Astrocyte (in vitro differentiated cells and primary cell): Measurements from ENCODE around the gene SMIM41. TPM values are rescaled to one million over a fixed set of nuclear protein-coding genes. Genes with fewer than 3 reads are reported as not detected.
A peak's percentile ranks its signal among the peaks of the same experiment; 100 is the strongest.

Experiments
- DNase-seq: peaks from one replicate; pipeline ENCODE4 v3.0.0-alpha.2; 2010; ENCODE audit warnings: low read depth
- FAIRE-seq: peaks from 2 replicates; lab custom pipeline; 2011; peaks lifted over from hg19 to GRCh38; lab: Jason Lieb, UNC
- H2AFZ ChIP-seq: 2 replicates; pipeline ENCODE4 v1.6.0; 2012; ENCODE audit warnings: low read depth, low read length, inconsistent platforms
- H3K27ac ChIP-seq: 2 replicates; pipeline ENCODE4 v1.5.1; 2011; ENCODE audit warnings: low read depth, low read length, inconsistent platforms
- H3K27me3 ChIP-seq: 2 replicates; pipeline ENCODE4 v1.6.0; 2011; ENCODE audit warnings: low read length, inconsistent platforms; ENCODE audit not compliant: insufficient read depth
- H3K36me3 ChIP-seq: 2 replicates; pipeline ENCODE4 v1.5.1; 2011; ENCODE audit warnings: low read length, inconsistent platforms; ENCODE audit not compliant: insufficient read depth
- H3K4me1 ChIP-seq: 2 replicates; pipeline ENCODE4 v1.5.1; 2011; ENCODE audit warnings: low read length, inconsistent platforms; ENCODE audit not compliant: insufficient read depth
- H3K4me2 ChIP-seq: 2 replicates; pipeline ENCODE4 v1.6.0; 2012; ENCODE audit warnings: low read length, inconsistent platforms
- H3K4me3 ChIP-seq: 2 replicates; pipeline ENCODE4 v1.5.1; 2011; ENCODE audit warnings: low read depth, mild to moderate bottlenecking, low read length, inconsistent platforms; ENCODE audit not compliant: insufficient read depth
- H3K79me2 ChIP-seq: 2 replicates; pipeline ENCODE4 v1.6.0; 2012; ENCODE audit warnings: mild to moderate bottlenecking, low read length, inconsistent platforms; ENCODE audit not compliant: insufficient read depth
- H3K9ac ChIP-seq: 2 replicates; pipeline ENCODE4 v1.6.0; 2012; ENCODE audit warnings: mild to moderate bottlenecking, low read length, inconsistent platforms
- H3K9me3 ChIP-seq: 2 replicates; pipeline ENCODE4 v1.5.1; 2012; ENCODE audit warnings: low read depth, mild to moderate bottlenecking, low read length, inconsistent platforms; ENCODE audit not compliant: insufficient read depth
- H4K20me1 ChIP-seq: 2 replicates; pipeline ENCODE4 v1.6.0; 2012; ENCODE audit warnings: low read length, inconsistent platforms; ENCODE audit not compliant: insufficient read depth
- H3K27ac Mint-ChIP-seq: one replicate; pipeline ENCODE4 v1.8.0; 2021; ENCODE audit warnings: mild to moderate bottlenecking, mixed read lengths; ENCODE audit not compliant: unreplicated experiment
- H3K27me3 Mint-ChIP-seq: one replicate; pipeline ENCODE4 v1.8.0; 2021; ENCODE audit warnings: low read depth, mixed read lengths; ENCODE audit not compliant: unreplicated experiment
- H3K36me3 Mint-ChIP-seq: one replicate; pipeline ENCODE4 v1.8.0; 2021; ENCODE audit warnings: low read depth, mixed read lengths; ENCODE audit not compliant: unreplicated experiment
- H3K4me1 Mint-ChIP-seq: one replicate; pipeline ENCODE4 v1.8.0; 2021; ENCODE audit warnings: low read depth, mixed read lengths; ENCODE audit not compliant: unreplicated experiment
- H3K4me3 Mint-ChIP-seq: one replicate; pipeline ENCODE4 v1.8.0; 2021; ENCODE audit warnings: mild to moderate bottlenecking, moderate library complexity, mixed read lengths; ENCODE audit not compliant: unreplicated experiment
- H3K9me3 Mint-ChIP-seq: one replicate; pipeline ENCODE4 v1.8.0; 2021; ENCODE audit warnings: mild to moderate bottlenecking, mixed read lengths; ENCODE audit not compliant: unreplicated experiment
- CTCF ChIP-seq: IDR thresholded peaks from 2 replicates; pipeline ENCODE4 v1.5.1; 2011; ENCODE audit warnings: low read depth, mild to moderate bottlenecking, inconsistent platforms, low read length, moderate library complexity; ENCODE audit not compliant: insufficient read depth
- EZH2 ChIP-seq: IDR thresholded peaks from 2 replicates; pipeline ENCODE4 v1.6.1; 2012; ENCODE audit warnings: mild to moderate bottlenecking, low read length, inconsistent platforms; ENCODE audit not compliant: insufficient read depth
- total RNA-seq: library from RNA; stranded (reverse); gene quantifications from 2 replicates; pipeline ENCODE4 v1.2.1, GENCODE V29; 2021

The SMIM41 gene
- total RNA-seq, 1 donor from 2014 or later: 0.18 TPM

- Histone ChIP-seq H3K4me3 (no peak overlapping the region), H4K20me1 (peaks cover 72% of the 10 kb centered on the region), H3K27me3 (no peaks in the 10 kb centered on the region), H2AFZ (no peak overlapping the region), H3K4me1 (peaks cover 15% of the 10 kb centered on the region), H3K4me2 (no peak overlapping the region), H3K9ac (peak overlapping the region; percentile 42), H3K9me3 (no peaks in the 10 kb centered on the region), H3K27ac (no peak overlapping the region), H3K36me3 (peaks cover 15% of the 10 kb centered on the region), H3K79me2 (peaks cover 25% of the 10 kb centered on the region)
- no peaks in the 10 kb centered on the region for H3K9me3 Mint-ChIP-seq
- peaks cover 15% of the 10 kb centered on the region for H3K36me3 Mint-ChIP-seq
- DNase-seq (no peak), FAIRE-seq (no peak)
- H3K4me1 Mint-ChIP-seq: peaks cover 16% of the 10 kb centered on the region
- no peak overlapping the region for H3K27ac Mint-ChIP-seq
- H3K27me3 Mint-ChIP-seq: peaks cover 4% of the 10 kb centered on the region
- TF ChIP-seq CTCF (no peak), EZH2 (no peak)
- H3K4me3 Mint-ChIP-seq: no peak overlapping the region
Observed at GRCh38 chr12:52081263-52081733, 1.8 kb downstream of the SMIM41 start.

GRCh38 chr12:52082026-52082668, 2.6 kb downstream of the SMIM41 start:
- Histone ChIP-seq H3K4me1 (peaks cover 15% of the 10 kb centered on the region), H3K9me3 (no peaks in the 10 kb centered on the region), H3K4me3 (no peak overlapping the region), H3K4me2 (peak overlapping the region; percentile 51), H3K36me3 (peaks cover 7% of the 10 kb centered on the region), H2AFZ (no peak overlapping the region), H3K9ac (peak overlapping the region; percentile 42), H3K27me3 (no peaks in the 10 kb centered on the region), H3K79me2 (peaks cover 16% of the 10 kb centered on the region), H3K27ac (no peak overlapping the region), H4K20me1 (peaks cover 64% of the 10 kb centered on the region)
- DNase-seq: peak; percentile 53
- no peak for FAIRE-seq
- H3K4me3 Mint-ChIP-seq: peak overlapping the region; percentile 40
- no peaks in the 10 kb centered on the region for H3K9me3 Mint-ChIP-seq
- H3K27ac Mint-ChIP-seq: peak overlapping the region; percentile 23
- H3K36me3 Mint-ChIP-seq: peaks cover 15% of the 10 kb centered on the region
- TF ChIP-seq EZH2 (no peak), CTCF (no peak)
- H3K4me1 Mint-ChIP-seq: peaks cover 16% of the 10 kb centered on the region
- peaks cover 11% of the 10 kb centered on the region for H3K27me3 Mint-ChIP-seq

- H4K20me1 ChIP-seq: peaks cover 61% of the 10 kb centered on the region
- peak overlapping the region; percentile 51 for H3K4me2 ChIP-seq
- no peak for DNase-seq
- peak overlapping the region; percentile 42 for H3K9ac ChIP-seq
- H3K4me1 Mint-ChIP-seq: peaks cover 16% of the 10 kb centered on the region
- H3K27me3 Mint-ChIP-seq: peaks cover 16% of the 10 kb centered on the region
- H3K27ac ChIP-seq: no peak overlapping the region
- no peak for FAIRE-seq
- H3K9me3 Mint-ChIP-seq: no peaks in the 10 kb centered on the region
- H3K4me3 ChIP-seq: no peak overlapping the region
- H3K27ac Mint-ChIP-seq: peak overlapping the region; percentile 23
- peaks cover 14% of the 10 kb centered on the region for H3K36me3 Mint-ChIP-seq
- no peak overlapping the region for H3K4me3 Mint-ChIP-seq
- H2AFZ ChIP-seq: no peak overlapping the region
- peaks cover 15% of the 10 kb centered on the region for H3K4me1 ChIP-seq
- TF ChIP-seq EZH2: no peak
- TF ChIP-seq CTCF: no peak
- H3K36me3 ChIP-seq: peaks cover 5% of the 10 kb centered on the region
- no peaks in the 10 kb centered on the region for H3K9me3 ChIP-seq
- H3K79me2 ChIP-seq: peaks cover 14% of the 10 kb centered on the region
- peaks cover 2% of the 10 kb centered on the region for H3K27me3 ChIP-seq
Observed at GRCh38 chr12:52082669-52082987, 3.1 kb downstream of the SMIM41 start.
